Measurements from ENCODE around the gene FAM114A2.
"Not testable (repeated sequence)": the region's sequence is repeated elsewhere in the genome, so short reads cannot be mapped to it uniquely, and the experiment has no call there.

Gene FAM114A2

DNA sequence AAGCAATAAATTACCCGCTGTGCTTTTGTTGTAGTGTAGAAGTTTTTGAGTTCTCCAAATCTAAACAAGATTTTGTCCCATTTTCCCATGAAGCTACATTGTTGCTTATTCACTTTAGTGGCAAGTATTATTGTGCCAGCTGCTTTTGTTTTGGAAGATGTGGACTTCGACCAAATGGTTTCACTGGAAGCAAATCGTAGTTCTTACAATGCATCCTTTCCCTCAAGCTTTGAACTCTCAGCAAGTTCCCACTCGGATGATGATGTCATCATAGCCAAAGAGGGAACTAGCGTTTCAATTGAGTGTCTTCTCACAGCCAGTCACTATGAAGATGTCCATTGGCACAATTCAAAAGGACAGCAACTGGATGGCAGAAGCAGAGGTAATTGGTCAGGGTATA lies 10.9 kb upstream of the FAM114A2 start:
- DNase-seq (ENCODE audit: low read depth in 2 of 3, low spot score in 1 of 3), result no peak

DNA sequence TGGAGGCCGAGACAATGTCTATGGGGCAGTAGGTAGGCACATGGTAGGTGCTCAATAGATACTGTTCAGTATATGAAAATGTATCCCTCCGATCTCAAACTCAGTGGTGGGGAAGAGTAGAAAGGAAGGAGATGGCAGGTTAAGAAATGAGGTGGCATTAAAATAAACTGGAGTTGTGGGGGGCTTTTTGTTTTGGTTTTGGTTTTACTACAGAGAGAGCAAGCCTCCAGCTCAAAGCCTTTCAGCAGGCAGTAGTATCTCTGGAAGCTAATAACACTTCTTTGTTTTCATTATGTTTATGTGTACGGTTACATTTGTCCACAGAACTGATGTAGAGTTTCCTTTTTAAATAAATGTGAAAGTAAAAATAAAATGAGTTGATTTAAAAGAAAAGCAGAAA lies 8.6 kb upstream of the FAM114A2 start:
- DNase-seq (ENCODE audit: low read depth in 2 of 3, low spot score in 1 of 3), result no peak

DNA sequence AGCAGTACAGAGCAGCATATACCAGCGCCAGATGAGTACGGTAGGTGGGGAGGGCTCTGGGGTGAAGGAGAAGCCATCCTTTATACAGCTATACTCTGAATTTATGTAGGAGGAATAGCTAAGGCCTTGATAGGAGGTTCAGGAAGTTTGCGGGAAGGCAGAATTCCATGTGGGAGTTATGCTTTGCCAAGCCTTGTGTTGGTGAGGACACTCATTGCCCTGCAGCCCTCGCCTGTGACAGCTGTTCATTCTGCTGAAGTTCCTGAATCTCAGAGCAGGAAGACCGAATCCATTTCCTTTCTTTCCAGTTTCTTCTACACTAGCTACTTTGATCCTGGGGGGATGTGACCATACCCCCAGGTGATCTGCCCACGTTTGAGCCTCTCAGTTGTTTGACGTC lies 7.8 kb upstream of the FAM114A2 start:
- DNase-seq (ENCODE audit: low read depth in 2 of 3, low spot score in 1 of 3), result no peak

DNA sequence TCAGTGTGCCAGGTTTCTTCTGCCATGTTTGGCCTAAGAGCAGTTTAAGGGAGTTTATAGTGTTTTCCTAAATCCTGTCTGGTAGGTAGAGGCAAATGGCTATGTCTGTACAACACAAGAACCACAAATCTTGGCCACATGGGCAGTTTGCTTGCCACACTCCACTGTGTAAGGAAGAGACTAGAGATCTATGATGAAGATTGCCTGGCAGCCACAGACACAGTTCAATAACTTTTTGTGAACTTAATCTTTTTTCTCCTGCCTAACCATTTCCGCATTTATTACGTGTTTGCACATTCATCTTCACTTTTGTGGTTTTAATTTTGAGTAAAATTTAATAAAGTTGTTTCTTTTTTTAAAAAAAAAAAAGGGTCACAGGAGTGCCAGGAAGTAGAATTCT lies 5.9 kb upstream of the FAM114A2 start:
- no peak for DNase-seq (ENCODE audit: low read depth in 2 of 3, low spot score in 1 of 3)

DNA sequence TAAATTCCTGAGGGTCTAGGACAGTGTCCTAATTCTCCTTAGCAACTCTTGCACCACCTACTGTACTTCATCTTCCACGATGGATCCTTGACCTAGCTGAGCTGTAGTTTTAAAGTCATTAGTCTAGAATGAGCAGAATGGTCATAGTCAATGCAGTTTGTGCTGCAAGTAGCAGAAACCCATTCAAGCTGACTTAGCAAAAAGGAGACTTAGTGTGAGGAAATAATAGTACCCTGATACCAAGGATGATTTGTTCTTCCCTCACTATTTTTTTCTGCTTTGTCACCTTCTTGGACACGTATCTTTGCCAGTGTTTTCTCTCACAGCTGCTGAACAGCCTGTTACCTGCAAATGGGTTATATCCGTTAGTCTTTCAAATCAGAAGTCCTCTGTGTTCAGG lies 5.4 kb upstream of the FAM114A2 start:
- no peak for DNase-seq (ENCODE audit: low read depth in 2 of 3, low spot score in 1 of 3)

DNA sequence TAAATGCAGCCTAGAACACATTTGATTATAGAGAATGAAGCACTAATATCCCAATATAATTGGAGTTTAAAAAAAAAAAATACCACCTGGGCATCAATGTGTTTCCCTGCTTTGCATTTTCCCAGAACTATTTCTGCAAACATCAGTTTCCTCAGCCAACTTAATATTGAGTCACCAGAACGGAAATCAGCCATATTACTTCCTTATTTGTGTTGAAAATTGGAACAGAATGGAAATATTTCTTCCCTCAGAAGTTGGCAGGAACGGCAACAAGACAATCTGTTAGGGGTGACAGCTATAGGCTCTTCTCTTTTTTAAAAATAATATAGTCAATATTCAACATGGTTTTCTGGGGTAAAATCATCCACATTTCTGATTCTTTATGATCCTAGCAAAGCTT lies 4.1 kb upstream of the FAM114A2 start:
- DNase-seq (ENCODE audit: low read depth in 2 of 3, low spot score in 1 of 3), result no peak

DNA sequence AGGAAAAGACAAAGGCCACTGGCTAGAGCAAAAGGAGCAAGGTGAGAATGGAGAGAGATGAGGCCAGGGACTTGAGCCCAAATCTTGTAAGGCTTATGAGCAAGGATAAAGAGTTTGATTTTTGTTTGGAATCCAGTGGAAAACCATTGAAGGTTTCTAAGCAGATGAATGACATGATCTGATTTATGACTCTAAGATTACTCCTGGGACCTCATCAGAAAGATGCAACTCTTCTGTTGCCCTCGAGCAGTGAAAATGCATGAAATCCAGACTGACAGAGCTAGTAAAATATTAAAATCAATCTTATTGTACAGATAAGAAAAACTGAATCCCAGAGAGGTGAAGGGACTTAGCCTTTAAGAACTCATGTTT lies 734 bp upstream of the FAM114A2 start:
- no peak for DNase-seq (ENCODE audit: low read depth in 2 of 3, low spot score in 1 of 3)

DNA sequence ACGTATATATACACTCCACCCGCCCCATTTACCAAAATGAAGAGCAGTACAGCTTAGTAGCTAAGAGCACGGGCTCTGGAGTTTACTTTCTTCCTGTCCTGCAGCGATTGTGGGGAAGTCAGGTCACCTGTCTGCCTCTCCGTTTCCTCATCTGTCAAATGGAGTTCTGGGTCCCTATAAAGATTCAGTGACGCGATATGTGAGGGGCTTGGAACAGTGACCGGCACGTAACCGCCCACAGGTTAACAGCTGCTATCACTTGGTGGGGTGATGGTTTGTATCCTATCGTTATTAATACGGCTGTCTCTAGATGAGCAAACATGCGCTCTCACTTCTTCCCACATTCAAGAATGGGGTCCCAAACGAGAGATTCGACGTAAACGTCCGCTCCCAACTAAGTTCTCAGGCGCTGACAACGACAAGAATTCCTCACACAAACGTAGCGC lies 426 bp downstream of the FAM114A2 start:
- DNase-seq (ENCODE audit: low read depth in 2 of 3, low spot score in 1 of 3), result peak in 2 of 3 donors; percentile 10 to 18

DNA sequence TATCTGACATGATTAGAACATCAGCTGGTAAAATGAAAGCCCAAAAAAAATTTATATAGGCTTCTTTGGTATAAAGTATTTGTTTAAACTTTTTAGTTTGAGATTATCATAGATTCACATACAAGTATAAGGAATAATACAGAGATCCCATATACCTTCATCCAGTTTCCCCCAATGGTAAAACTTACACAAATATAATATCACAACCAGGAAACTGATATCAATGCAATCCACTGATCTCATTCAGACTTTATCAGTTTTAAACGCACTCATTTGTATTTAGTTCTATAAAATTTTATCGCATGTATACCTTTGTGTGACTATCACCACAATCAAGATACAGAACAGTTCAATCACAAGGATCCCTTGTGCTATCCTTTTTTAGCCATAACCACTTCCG lies 3.8 kb downstream of the FAM114A2 start:
- no peak for DNase-seq (ENCODE audit: low read depth in 2 of 3, low spot score in 1 of 3)

DNA sequence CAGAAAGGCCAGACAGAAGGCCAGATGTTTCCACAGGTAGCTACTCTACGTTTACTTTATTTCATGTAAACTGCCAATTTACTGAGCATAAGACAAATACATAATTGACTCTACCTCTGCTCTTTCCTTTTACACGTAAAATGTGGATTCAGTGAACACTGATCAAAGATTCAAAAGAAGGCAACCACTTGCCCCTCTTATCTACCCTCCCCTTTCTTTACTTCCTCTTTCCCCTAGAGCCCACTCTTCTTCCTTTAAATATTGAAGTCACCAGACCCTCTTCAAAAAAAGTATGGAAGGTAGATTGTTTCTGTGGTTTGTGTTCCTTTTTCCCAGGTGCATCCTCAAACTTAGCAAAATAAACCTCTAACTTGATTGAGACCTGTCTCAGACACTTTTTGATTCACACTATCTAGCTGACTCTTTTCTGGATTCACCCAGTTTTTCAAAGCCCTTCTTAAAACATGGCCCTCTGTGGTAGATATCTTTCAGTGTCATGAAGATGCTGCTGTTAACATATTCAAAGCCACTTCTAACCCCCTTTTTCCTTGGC lies 6.7 kb downstream of the FAM114A2 start:
- DNase-seq (ENCODE audit: low read depth in 2 of 3, low spot score in 1 of 3), result no peak

DNA sequence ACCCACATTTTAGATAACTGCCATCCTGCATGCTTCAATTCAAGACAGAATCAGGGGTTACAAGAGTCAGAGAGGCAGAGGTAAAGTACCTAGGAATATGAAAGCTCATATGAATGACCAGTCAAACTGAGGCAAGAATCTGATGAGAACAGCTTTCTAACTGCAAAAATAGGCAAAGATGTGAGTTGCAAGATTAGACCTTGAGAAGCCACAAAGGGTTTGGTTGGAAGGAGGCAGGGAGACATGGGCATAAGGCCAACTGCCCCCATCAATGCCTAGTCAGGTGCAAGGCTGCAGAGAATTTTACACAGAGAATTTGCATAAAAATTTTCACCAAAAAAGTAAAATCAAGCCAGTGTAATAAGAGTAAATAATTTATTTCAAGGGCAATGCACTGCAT lies 12.8 kb downstream of the FAM114A2 start:
- DNase-seq (ENCODE audit: low read depth in 2 of 3, low spot score in 1 of 3), result no peak

DNA sequence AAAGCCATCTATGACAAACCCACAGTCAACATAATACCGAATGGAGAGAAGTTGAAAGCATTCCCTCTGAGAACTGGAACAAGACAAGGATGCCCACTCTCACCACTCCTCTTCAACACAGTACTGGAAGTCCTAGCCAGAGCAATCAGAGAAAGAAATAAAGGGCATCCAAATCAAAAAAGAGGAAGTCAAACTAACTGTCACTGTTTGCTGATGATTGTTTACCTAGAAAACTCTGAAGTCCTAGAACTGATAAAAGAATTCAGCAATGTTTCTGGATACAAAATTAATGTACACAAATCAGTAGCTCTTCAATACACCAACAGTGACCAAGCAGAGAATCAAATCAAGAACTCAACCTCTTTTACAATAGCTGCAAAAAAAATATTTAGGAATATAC lies 19.8 kb downstream of the FAM114A2 start:
- DNase-seq (ENCODE audit: low read depth in 2 of 3, low spot score in 1 of 3), result not testable (repeated sequence)

DNA sequence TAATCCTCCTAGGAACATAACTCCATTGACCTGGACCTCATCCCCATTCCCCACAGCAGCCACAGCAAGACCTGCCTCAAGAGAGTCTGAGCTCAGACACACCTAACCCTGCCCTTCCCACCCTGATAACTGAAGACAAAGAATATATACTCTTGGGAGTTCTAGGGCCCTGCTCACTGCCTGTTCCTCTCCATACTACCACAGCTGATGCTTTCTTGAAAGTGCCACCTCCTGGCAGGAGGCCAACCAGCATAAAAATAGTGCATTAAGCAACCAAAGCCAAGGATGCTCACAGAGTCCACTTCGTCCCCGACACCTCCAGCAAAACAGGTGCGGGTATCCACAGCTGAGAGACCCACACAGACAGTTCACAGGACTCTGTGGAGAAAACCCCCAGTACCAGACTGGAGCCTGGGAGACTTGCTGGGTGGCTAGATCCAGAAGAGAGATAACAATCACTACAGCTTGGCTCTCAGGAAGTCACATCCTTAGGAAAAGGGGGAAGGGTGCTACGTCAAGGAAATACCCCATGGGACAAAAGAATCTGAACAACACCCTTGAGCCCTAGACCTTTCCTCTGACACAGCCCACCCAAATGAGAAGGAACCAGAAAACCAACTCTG lies 23.5 kb downstream of the FAM114A2 start:
- DNase-seq (ENCODE audit: low read depth in 2 of 3, low spot score in 1 of 3), result no peak

DNA sequence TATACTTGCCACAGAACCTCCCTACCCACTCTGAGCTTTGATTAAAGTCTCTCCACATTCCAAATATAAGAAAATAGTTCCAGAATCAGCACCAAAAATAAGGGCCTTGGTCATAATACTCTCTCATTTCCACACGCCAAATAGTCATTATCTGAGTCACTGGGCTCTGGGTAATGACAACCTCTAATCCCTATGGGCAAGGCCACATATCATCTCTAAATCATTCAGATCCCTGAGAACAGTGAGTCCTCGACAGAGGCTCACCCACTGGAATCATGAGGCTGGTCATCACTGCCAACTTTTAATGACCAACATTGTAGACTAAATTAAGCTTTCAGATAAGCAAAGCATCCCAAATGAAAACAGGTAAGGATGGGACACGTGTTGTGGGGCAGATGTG lies 28.1 kb downstream of the FAM114A2 start:
- no peak for DNase-seq (ENCODE audit: low read depth in 2 of 3, low spot score in 1 of 3)

DNA sequence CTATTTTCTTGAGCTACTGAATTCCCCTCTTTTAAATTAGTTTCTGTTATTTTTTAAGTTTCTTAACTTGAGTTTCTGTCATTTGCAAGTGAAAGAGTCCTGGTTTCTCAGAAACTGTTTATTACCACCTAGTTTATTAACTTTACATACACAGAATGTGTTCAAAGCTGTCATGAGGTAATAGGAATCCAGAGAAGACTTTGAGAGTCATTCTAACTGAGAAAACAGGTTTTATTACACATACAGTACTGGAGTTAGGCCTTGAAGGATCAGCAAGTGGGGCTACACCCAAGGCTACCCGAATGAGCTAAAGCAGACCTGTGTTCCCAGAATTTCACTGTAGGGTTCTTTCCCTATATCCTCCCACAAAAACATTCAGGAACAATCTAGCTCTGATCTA lies 33.1 kb downstream of the FAM114A2 start:
- DNase-seq (ENCODE audit: low read depth in 2 of 3, low spot score in 1 of 3), result no peak

DNA sequence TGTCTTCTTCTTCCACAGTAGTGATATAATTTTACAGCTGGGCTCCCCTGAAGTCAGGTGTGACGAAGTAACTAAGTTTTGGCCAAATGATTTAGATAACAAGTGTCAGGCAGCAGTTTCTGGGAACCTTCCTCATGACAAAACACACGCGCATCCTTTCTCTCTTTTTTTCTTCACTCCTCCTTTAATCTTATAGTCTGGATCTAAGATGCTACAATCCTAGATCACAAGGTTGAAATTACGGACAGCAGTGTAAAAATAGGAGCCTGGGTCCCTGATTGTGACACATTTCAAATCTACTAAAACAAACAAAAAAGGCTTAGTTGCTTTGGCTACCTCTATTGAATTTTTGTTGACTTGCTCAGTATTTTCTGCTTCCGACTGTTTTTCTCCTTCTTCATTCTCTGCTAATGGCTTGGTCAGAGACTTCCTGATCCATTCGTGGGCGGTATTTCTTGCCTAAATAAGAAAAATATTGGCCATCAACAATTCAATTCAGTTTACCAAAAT lies 36.1 kb downstream of the FAM114A2 start:
- DNase-seq (ENCODE audit: low read depth in 2 of 3, low spot score in 1 of 3), result no peak

DNA sequence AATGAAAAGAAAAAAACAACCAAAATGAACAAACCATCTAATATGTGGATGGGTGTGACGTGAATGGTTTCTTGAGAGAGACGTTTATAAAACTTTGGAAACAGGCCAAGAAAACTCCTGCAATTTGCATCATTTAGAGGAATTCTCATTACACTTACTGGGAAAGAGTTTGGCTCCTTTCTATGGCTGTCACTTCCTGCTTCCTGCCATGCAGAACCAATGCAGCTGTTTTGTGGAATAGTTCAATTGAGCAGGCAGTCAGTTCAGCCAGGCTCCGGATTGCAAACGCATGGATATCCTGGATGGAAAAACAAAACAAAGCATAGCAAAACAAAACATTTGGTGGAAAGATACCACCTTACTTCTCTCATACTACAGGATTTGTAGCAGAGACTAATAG lies 36.6 kb downstream of the FAM114A2 start:
- DNase-seq (ENCODE audit: low read depth in 2 of 3, low spot score in 1 of 3), result no peak

DNA sequence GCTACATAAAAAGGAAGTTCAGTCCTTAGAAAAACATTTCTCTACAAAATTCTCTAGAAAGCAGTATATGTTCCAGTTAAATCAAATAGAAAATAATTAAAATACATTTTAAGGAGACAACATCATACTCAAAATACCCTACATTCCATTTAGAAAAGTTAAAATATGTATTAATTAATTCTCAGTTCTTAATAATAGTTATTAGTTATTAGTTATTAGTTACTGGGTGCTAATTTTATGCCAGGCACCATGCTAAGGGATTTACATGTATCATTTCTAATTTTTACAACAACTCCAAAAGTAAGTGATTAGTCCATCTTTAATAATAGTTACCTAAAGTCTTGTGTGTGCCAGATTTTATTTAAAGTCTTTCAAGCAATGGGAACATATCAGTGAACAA lies 38.0 kb downstream of the FAM114A2 start:
- DNase-seq (ENCODE audit: low read depth in 2 of 3, low spot score in 1 of 3), result no peak

DNA sequence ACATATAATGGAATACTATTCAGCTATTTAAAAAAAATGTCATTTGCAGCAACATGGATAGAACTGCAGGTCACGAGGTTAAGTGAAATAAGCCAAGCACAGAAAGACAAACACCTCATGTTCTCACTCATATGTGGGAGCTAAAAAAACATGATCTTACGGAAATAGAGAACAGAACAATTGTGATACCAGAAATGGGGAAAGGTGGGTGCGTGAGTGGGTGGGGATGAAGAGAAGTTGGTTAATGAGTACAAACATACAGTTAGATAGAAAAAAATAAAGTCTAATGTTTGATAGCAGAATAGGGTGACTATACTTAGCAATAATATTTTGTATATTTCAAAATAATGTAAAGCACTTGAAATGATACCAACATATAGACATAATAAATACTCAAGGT lies 38.7 kb downstream of the FAM114A2 start:
- DNase-seq (ENCODE audit: low read depth in 2 of 3, low spot score in 1 of 3), result no peak

DNA sequence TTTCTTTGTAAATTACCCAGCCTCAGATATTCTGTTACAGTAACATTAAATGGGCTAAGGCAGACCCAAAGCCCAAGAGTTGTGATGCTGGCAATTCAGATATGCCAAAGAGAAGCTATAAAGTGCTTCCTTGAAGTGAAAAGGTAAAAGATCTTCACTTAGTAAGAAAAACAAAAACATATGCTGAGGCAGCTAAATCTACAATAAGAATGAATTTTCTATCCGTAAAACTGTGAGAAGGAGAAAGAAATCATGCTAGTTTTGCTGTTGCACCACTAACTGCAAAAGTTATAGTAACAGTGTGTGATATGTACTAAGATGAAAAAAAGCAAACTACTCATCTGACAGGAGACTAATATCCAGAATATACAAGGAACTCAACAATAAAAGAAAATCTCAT lies 39.9 kb downstream of the FAM114A2 start:
- no peak for DNase-seq (ENCODE audit: low read depth in 2 of 3, low spot score in 1 of 3)

DNA sequence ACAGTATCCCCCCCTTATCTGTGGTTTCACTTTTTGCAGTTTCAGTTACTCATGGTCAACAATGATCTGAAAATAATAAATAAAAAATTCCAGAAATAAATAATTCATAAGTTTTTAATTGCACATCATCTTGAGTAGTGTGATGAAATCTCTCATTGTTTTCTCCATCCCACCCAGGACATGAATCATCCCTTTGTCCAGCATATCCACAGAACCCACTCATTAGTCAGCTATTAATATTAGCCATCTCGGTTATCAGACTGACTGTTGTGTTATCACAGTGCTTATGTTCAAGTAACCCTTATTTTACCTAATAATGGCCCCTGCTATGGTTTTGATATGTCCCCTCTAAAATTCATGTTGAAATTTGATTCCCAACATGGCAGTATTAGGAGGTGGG lies 40.7 kb downstream of the FAM114A2 start:
- no peak for DNase-seq (ENCODE audit: low read depth in 2 of 3, low spot score in 1 of 3)

DNA sequence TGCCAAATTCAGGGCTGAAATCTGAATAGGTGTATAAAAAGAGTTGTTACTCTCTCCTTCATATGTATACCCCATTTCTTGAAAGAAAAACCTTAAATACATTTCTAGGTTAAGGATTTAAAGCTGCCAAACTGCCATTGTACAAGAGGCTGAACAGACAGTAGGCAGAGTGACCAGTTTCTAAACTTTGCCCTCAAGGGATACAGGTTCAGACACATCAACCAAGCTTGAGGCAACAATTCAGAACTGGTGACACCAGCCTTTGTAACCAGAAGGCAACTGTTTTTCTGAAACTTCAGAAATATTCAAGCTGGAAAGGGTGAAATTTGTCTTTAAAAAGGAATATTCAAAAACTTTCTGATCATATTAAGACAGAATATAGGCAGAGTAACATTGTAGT lies 47.5 kb downstream of the FAM114A2 start:
- DNase-seq (ENCODE audit: low read depth in 2 of 3, low spot score in 1 of 3), result no peak

DNA sequence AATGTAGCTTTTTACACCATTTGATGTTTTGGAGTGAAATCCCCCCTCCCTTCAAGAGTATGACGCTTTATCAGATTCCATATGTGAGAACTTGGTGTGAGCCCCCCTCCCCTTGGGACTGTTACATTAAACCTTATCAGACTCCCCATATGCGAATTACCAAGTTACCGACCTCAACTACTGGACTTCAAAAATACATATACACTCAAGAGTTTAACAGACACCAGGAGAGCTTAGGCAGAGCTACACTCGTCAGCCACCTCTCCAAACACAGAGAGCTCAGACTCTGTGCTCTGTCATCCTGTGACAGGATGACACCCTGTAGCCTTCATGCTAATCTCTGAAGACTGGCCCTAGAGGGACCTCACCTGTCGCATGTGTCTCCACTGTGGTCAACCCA lies 50.2 kb downstream of the FAM114A2 start:
- DNase-seq (ENCODE audit: low read depth in 2 of 3, low spot score in 1 of 3), result no peak
